Muscle of leg (tissue), 11 donors: ENCODE data around the gene RET. TPM values are rescaled to one million over a fixed set of nuclear protein-coding genes. Genes with fewer than 3 reads are reported as not detected.

Source experiments
- DNase-seq: peaks from one replicate; pipeline ENCODE4 v3.0.0; 2013
- H3K27ac ChIP-seq: one replicate; pipeline ENCODE4 v1.5.1; 2013; ENCODE audit warnings: mild to moderate bottlenecking, low read length, control low read depth
- H3K27me3 ChIP-seq: one replicate; pipeline ENCODE4 v1.6.1; 2013; ENCODE audit warnings: low read length; ENCODE audit not compliant: control insufficient read depth, insufficient read depth
- H3K36me3 ChIP-seq: one replicate; pipeline ENCODE4 v1.6.1; 2013; ENCODE audit warnings: low read length; ENCODE audit not compliant: control insufficient read depth, insufficient read depth
- H3K4me1 ChIP-seq: one replicate; pipeline ENCODE4 v1.6.1; 2013; ENCODE audit warnings: low read length; ENCODE audit not compliant: control insufficient read depth, insufficient read depth
- H3K4me3 ChIP-seq: one replicate; pipeline ENCODE4 v1.5.1; 2013; ENCODE audit warnings: low read length, control low read depth
- H3K9me3 ChIP-seq: replicated peaks from 2 replicates; pipeline ENCODE4 v1.6.1; 2013; ENCODE audit warnings: low read depth, low read length; ENCODE audit not compliant: control insufficient read depth
- WGBS: methylation state at CpG from one replicate; pipeline ENCODE4 v1.1.5; 2013; ENCODE audit warnings: missing lambda C conversion rate; ENCODE audit not compliant: insufficient coverage; 5-methylcytosine and 5-hydroxymethylcytosine counted together
- polyA plus RNA-seq, 8 donors: library from polyadenylated mRNA; unstranded; fragments of 120-200 nt; gene quantifications; one replicate each; pipeline versions ENCODE4 v1.2.1 to v1.2.3, GENCODE V29; 2013; ENCODE audit warnings: inconsistent platforms in 1 of 8, low replicate concordance in 1 of 8; ENCODE audit not compliant: insufficient read length in 8 of 8, insufficient read depth in 1 of 8
- total RNA-seq: library from RNA; stranded (reverse); fragments of 120-200 nt; gene quantifications from one replicate; pipeline ENCODE4 v1.2.4, GENCODE V29; 2013

The RET gene
- total and polyA plus RNA-seq, 9 donors, result 0.95 to 4.3 (median 1.6) TPM

DNA sequence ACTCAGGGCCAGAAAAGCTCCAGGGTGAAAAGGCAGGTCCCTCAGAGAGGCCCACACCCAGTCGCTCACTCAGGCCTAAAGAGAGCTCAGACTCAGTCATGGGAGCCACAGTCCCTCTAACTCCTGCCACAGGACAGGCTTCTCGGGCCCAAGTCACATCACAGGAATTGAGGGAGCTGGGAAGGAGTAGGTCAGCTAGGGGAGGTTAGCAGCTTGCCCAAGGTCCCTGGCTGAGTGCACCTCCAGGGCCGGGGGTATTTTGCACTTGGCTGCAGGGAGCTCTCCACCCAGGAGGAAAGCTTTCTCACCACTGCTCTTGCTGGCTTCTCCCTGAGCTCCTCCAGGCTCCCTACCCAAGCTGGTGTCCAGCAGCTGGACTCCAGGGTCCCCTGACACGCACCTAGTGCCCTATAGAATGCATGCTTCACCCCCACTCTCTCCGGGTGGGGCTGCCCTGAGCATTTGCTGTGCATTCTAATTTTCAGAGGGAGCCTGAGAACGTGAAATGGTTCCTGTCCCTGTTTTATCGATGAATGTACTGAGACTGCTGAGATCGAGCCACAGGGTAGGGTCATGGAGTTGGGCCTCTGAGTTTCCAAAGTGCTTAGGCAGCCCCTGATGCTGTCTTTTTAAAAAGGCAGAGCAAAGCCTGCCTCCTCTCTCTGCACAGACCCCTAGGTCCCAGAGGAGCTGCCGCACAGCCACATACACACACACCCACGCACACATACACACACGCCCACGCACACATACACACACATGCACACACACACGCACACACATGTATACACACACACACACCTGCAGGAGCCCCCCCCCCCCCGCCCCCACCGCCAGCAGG, 37.9 kb upstream of the RET start:
- Histone ChIP-seq H3K27me3 (no peaks in the 10 kb centered on the region), H3K4me1 (peaks cover 3% of the 10 kb centered on the region), H3K9me3 (no peaks in the 10 kb centered on the region), H3K27ac (no peak overlapping the region), H3K36me3 (no peaks in the 10 kb centered on the region), H3K4me3 (no peak overlapping the region)
- WGBS, result 31% methylated on average over 6 of the region's 15 CpGs
- DNase-seq, result peak; percentile 7

DNA sequence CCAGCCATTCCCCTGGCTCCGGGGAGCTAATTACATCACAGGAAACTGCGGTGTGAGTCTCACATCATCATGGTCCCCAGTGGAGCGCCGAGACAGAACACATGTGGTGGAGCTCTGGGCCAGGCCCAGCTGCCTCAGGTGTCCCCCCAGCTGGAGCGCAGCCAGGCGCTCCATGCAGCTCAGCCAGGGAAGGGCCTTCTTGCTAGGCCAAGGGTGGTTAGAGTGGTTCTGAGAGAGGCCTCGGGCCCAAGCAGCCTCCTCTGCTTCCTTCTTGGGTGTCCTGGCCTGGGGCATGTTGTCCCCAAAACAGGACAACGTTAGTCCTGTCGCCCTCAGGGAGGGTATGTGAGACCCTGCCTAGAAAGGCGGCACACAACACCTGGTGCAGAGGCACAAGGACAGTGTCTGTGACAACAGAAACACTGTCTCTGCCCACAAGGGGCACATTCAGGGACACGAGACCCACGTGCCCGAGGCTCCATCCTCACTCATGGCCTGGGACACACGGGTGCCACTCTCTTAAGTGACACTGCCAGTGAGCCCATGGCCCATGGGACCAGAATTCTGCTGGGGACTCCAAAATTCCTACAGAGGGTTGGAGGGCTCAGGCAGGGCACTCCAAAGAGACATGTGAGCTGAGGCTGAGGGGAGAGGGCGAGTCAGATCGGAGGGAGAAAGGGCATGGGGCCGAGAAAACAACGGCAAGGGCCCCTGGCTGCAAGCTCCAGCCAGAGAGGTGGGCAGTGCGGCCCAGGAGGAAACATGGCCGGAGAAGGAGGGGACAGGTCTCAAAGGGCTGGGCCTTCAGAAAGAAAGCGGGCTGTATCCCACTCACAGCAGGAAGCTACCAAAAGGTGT, 37.0 kb upstream of the RET start:
- Histone ChIP-seq H3K4me3 (no peak overlapping the region), H3K27me3 (no peaks in the 10 kb centered on the region), H3K9me3 (no peaks in the 10 kb centered on the region), H3K4me1 (peaks cover 3% of the 10 kb centered on the region), H3K36me3 (no peaks in the 10 kb centered on the region), H3K27ac (no peak overlapping the region)
- 84% methylated on average over 15 of the region's 21 CpGs for WGBS
- peak; percentile 59 for DNase-seq

DNA sequence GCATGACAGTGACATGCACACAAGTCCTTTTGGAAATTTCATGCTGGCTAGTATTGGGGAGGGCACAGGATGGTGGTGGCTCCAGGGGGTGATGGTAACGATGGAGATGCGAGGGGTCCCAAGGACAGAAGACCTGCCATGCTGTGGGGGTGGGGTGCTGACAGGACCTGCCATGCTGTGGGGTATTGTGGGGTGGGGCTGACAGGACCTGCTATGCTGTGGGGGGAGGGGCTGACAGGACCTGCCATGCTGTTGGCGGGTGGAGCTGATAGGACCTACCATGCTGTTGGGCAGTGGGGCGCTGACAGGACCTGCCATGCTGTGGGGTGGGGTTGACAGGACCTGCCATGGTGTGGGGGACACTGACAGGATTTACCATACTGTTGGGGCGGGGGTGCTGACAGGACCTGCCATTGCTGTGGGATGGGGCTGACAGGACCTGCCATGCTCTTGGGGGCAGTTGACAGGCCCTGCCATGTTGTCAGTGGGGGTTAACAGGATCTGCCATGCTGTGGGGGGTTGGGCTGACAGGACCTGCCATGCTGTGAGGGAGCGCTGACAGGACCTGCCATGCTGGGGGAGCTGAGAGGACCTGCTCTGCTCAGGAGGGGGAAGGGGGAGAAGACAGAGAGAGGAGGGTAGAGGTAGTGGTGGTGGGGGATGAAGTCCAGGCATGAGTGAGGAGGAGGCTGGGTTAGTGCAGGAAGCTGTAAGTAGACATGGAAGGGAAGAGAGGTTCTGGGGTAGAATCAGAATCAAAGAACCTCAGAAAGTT, 36.2 kb upstream of the RET start:
- no peak overlapping the region for H3K4me3 ChIP-seq
- H3K4me1 ChIP-seq, result peaks cover 3% of the 10 kb centered on the region
- H3K36me3 ChIP-seq, result no peaks in the 10 kb centered on the region
- H3K9me3 ChIP-seq, result no peaks in the 10 kb centered on the region
- H3K27ac ChIP-seq, result no peak overlapping the region
- 92% methylated on average over 5 of the region's 6 CpGs for WGBS
- no peaks in the 10 kb centered on the region for H3K27me3 ChIP-seq
- DNase-seq, result no peak

DNA sequence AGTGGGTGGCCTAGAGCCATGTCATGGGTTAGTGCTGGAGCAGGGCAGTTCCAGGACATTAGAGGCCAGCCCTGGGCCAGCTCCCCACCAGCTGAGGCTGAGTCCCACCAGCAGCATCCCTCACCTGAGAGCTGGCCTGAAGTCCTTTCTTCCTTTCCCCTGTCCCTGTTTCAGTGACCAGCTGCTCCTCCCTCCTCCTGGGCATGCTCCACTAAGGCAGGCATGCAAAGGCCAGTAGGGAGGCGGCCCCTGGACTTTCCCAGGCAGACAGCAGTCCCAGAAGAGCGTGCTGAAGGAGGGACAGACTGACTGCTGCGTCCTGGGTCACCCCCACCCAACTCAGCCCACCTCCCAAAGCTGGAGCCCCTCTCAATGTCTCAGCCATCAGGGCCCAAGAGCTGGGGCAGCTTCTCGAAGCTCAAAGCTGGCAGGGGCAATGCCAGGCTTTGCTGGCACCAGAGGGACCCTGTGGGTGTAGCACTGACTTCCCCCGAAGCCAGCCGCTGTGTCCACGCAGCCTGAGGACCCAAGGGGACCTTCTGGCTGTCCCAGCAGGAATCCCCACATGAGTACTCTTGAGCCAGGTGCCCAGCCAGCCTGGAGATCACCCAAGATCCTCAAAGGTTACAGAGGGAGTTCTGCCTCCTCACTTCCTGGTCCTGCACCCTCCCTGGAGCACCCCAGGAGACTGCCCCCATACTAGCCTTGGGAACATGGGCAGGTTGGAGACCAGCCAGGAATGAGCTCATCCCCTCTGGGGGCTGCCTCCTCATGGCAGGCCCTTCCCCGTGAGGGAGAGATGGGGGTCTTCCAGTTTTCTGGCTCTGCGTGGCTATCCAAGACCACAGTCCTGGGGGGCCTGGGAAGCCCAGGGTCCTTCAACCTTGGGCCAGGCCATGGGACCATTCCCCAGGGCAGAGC, 35.2 kb upstream of the RET start:
- WGBS, result 85% methylated on average over 7 of the region's 9 CpGs
- no peaks in the 10 kb centered on the region for H3K9me3 ChIP-seq
- no peak for DNase-seq
- no peaks in the 10 kb centered on the region for H3K27me3 ChIP-seq
- no peak overlapping the region for H3K4me3 ChIP-seq
- H3K36me3 ChIP-seq, result no peaks in the 10 kb centered on the region
- no peak overlapping the region for H3K27ac ChIP-seq
- peaks cover 3% of the 10 kb centered on the region for H3K4me1 ChIP-seq

DNA sequence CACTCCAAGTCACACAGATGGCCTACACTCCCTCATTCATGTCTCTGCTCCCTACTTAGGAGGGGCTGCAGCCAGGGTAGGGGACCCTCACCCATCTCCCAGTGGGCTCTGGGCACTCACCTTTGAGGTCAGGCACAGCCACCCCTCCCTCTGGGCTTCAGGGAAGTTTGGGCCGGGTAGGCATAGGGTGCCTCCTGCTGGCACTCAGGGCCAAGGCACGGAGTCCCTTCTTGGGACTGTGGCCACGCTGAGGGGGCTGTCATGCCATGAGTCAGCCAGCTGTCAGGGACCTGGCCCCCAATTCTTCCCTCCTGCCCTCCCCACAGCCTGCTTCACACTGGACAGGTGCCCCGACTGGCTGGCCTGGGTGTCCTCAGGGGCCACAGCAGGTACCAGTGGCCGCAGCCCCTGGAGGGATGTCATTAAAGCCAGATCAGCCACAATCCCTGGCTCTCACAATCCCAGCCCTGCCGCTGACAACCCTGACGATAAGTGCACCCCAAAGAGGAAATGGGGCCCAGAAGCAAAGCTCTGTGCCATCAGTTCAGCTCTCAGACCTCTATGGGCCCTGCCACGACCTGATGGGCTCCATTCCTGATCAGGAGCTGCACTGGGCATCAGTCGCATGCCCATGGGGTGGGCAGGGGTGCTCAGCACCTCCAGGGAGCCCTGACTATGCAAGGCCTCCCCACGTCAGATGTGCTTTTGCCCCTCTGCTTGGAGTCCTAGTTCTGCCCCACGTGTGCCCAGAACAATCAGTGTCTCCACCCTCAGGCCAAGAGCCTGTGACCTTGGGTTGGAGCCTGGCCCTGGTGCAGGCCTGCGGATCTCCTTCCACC, 34.1 kb upstream of the RET start:
- DNase-seq, result no peak
- Histone ChIP-seq H3K27ac (no peak overlapping the region), H3K4me1 (peaks cover 3% of the 10 kb centered on the region), H3K9me3 (no peaks in the 10 kb centered on the region), H3K36me3 (no peaks in the 10 kb centered on the region), H3K4me3 (no peak overlapping the region), H3K27me3 (no peaks in the 10 kb centered on the region)
- 84% methylated on average over 12 of the region's 12 CpGs for WGBS

DNA sequence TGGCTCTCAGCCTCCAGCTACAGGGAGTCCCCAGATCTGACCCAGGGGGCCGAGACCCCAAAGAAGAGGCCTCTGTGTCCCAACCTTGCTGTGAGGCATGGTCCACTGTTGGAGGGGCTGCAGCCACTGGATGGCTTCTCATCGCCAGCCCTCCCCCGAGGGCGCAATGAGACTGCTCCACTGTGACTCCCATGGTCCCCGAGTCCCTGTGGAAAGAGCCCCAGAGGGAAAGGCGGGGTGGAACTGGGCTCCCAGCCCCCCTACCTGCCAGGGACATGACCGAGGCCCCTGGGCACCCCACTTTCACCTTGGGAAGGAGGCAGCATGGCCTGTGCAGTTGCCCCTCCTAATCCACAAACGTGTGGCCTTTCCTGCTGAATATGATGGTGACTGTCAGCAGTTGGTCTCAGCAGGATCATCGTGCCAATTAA, 33.5 kb upstream of the RET start:
- Histone ChIP-seq H3K4me1 (peaks cover 3% of the 10 kb centered on the region), H3K27me3 (no peaks in the 10 kb centered on the region), H3K27ac (no peak overlapping the region), H3K9me3 (no peaks in the 10 kb centered on the region), H3K36me3 (no peaks in the 10 kb centered on the region), H3K4me3 (no peak overlapping the region)
- DNase-seq, result no peak
- WGBS, result no CpG with 5 or more reads among the region's 9 CpGs

DNA sequence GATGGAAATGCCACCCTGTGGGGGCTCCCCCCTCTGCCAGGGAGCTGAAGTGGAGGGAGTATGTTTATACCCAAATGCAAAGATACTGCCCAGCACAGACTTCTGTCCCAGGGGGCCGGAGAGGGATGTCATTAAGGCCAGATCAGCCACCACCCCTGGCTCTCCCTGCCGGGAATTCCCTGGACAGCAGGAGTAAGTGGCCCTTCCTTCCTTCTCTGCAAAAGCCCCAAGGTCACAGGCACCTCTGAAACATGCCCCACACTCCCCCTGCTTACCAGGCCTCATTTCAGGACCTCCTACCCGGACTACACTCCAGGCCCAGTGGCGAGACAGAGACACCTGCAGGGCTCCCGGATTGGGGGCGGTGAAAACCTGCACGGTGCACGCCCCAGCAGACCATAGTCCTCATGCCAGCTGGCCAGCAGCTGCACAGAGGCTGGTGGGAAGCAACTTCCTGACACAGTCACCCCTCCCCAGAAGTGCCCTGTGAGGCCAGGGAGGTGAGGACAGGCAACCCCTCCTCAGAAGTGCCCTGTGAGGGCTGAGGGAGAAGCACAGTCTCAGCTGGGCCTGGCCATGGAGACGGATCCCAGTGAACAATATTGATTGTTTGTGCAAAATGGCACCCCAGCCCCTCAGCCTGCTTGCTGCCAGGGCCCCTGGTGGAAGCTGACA, 33.0 kb upstream of the RET start:
- Histone ChIP-seq H3K36me3 (no peaks in the 10 kb centered on the region), H3K9me3 (no peaks in the 10 kb centered on the region), H3K27me3 (no peaks in the 10 kb centered on the region), H3K4me3 (no peak overlapping the region), H3K4me1 (peaks cover 3% of the 10 kb centered on the region), H3K27ac (no peak overlapping the region)
- 64% methylated on average over 8 of the region's 9 CpGs for WGBS
- DNase-seq, result no peak

DNA sequence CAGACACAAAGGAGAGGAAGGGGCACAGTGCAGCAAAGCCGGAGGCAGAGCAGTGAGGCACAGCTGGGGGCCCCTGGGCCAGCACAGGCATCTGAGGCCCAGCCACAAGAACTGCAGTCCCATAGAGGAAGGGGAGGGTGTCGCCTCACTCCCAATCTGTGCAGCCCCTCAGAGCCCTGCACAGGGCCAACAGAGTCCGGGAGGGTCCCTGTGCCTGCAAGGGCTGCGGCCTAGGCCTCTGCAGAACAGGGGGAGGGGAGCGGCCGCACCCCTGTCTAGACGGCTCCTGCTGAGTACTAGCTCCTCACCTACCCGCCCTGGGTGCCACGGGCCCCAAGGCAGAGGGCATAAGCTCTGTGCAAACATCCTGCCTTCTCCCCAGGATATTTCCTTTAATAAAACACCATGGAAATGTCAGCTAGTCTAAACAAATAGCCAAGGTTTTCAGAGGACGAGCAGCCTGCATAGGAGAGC, 32.4 kb upstream of the RET start:
- H3K9me3 ChIP-seq, result no peaks in the 10 kb centered on the region
- no peaks in the 10 kb centered on the region for H3K27me3 ChIP-seq
- no peak for DNase-seq
- H3K4me3 ChIP-seq, result no peak overlapping the region
- peaks cover 3% of the 10 kb centered on the region for H3K4me1 ChIP-seq
- H3K36me3 ChIP-seq, result no peaks in the 10 kb centered on the region
- no peak overlapping the region for H3K27ac ChIP-seq
- 67% methylated on average over 6 of the region's 10 CpGs for WGBS
